Gastrocnemius medialis (tissue), 4 donors: ENCODE measurements around the gene IL20.

Experiments
- POLR2A ChIP-seq, 2 donors: fragments of 450-650 bp; IDR thresholded peaks; one replicate each; pipeline ENCODE4 v1.6.1; 2017; ENCODE audit warnings: antibody characterized with exemption in 2 of 2, mild to moderate bottlenecking in 2 of 2, moderate library complexity in 2 of 2
- TF ChIP-seq, protein P1 (sequence below), 5 experiments: fragments of 450-650 bp in 3 of 5; fragments of 200-600 bp in 2 of 5; sonication (generic) in 2 of 5; IDR thresholded peaks in 4 of 5; conservative IDR thresholded peaks in 1 of 5; 1 replicate in 4 of 5; 2 replicates in 1 of 5; pipeline ENCODE4 v1.5.1; 2016 to 2019; ENCODE audit warnings: antibody characterized with exemption in 5 of 5, mild to moderate bottlenecking in 3 of 5, moderate library complexity in 3 of 5

- TF ChIP-seq, protein P1, sequence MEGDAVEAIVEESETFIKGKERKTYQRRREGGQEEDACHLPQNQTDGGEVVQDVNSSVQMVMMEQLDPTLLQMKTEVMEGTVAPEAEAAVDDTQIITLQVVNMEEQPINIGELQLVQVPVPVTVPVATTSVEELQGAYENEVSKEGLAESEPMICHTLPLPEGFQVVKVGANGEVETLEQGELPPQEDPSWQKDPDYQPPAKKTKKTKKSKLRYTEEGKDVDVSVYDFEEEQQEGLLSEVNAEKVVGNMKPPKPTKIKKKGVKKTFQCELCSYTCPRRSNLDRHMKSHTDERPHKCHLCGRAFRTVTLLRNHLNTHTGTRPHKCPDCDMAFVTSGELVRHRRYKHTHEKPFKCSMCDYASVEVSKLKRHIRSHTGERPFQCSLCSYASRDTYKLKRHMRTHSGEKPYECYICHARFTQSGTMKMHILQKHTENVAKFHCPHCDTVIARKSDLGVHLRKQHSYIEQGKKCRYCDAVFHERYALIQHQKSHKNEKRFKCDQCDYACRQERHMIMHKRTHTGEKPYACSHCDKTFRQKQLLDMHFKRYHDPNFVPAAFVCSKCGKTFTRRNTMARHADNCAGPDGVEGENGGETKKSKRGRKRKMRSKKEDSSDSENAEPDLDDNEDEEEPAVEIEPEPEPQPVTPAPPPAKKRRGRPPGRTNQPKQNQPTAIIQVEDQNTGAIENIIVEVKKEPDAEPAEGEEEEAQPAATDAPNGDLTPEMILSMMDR (IDR thresholded peaks at IDR 0.05 in 4 of 5, conservative IDR thresholded peaks at IDR 0.05 in 1 of 5) = no peak
- no peak for TF ChIP-seq POLR2A (IDR thresholded peaks at IDR 0.05)
These were observed 2.3 kb downstream of the IL20 start for GRCh38 chr1:206867716-206868115.
